Aorta (tissue), 5 donors: ENCODE data around the gene SPAG16. TPM values are rescaled to one million over a fixed set of nuclear protein-coding genes. Genes with fewer than 3 reads are reported as not detected.
A peak's percentile ranks its signal among the peaks of the same experiment; 100 is the strongest.

ENCODE experiments used
- ATAC-seq: fragments of 200-7000 bp; cut with Tn5 transposase; one replicate; pipeline ENCODE4 v1.9.1; 2022; ENCODE audit warnings: moderate library complexity; ENCODE audit not compliant: low FRiP score
- DNase-seq, 2 donors: peaks; one replicate each; pipeline ENCODE4 v3.0.0-alpha.2; 2020
- H3K27ac ChIP-seq, 2 donors: one replicate each; pipeline ENCODE4 v1.5.1; 2013; ENCODE audit warnings: low read length in 2 of 2, mild to moderate bottlenecking in 2 of 2, moderate library complexity in 2 of 2, control low read depth in 1 of 2, inconsistent platforms in 1 of 2, low read depth in 1 of 2
- H3K27me3 ChIP-seq, 2 donors: one replicate each; pipeline ENCODE4 v1.6.1; 2013; ENCODE audit warnings: control low read depth in 1 of 2, low read length in 1 of 2, mild to moderate bottlenecking in 1 of 2, moderate library complexity in 1 of 2; ENCODE audit not compliant: insufficient read depth in 2 of 2, control insufficient read depth in 1 of 2
- H3K36me3 ChIP-seq, 2 donors: one replicate each; pipeline ENCODE4 v1.6.1; 2013; ENCODE audit warnings: control low read depth in 1 of 2, low read length in 1 of 2, mild to moderate bottlenecking in 1 of 2; ENCODE audit not compliant: insufficient read depth in 2 of 2, control insufficient read depth in 1 of 2
- H3K4me1 ChIP-seq, 2 donors: one replicate each; pipeline ENCODE4 v1.6.1; 2013; ENCODE audit warnings: low read length in 2 of 2, control low read depth in 1 of 2, mild to moderate bottlenecking in 1 of 2, moderate library complexity in 1 of 2; ENCODE audit not compliant: insufficient read depth in 2 of 2, control insufficient read depth in 1 of 2
- H3K4me3 ChIP-seq, 2 donors: one replicate each; pipeline ENCODE4 v1.5.1; 2013; ENCODE audit warnings: low read length in 2 of 2, control low read depth in 1 of 2, mild to moderate bottlenecking in 1 of 2
- H3K9me3 ChIP-seq: one replicate; pipeline ENCODE4 v1.6.1; 2013; ENCODE audit warnings: mild to moderate bottlenecking, low read length; ENCODE audit not compliant: control insufficient read depth
- WGBS, 2 donors: extraction: QIAGEN DNeasy Blood & Tissue Kit; methylation state at CpG; one replicate each; pipeline ENCODE4 v1.1.7; 2013; 5-methylcytosine and 5-hydroxymethylcytosine counted together
- intact Hi-C, 2 donors: fragments of 100-400 bp; cut with DNase I; formaldehyde crosslinking; loops; one replicate each; pipeline versions ENCODE4 v1.14.2 to v1.15.0; 2022
- polyA plus RNA-seq, 2 donors: library from polyadenylated mRNA; stranded (reverse); fragments of 200-250 nt; gene quantifications; one replicate each; pipeline ENCODE4 v1.2.3, GENCODE V29; 2013
- total RNA-seq, 2 donors: library from RNA; stranded (reverse); fragmentation: NEBNext Ultra II Directional; extraction: Animal tissue kit (Norgen Biotek cat#: 25700); gene quantifications; one replicate each; pipeline ENCODE4 v1.2.1, GENCODE V29; 2021
- donor health status: healthy with polysubstance abuse.
- donor health status: Bipolar disorder and iron deficiency.
- donor health status: DM: no; HTN: no; CAD: no.
- donor health status: DM: no; HTN: no; CAD: no.
- donor health status: DM: yes; HTN: yes; CAD: no.

SPAG16 gene
- total and polyA plus RNA-seq, 4 donors, result 23.7 to 36.1 (median 24.4) TPM

GRCh38 chr2:214185546-214185945, 901.3 kb downstream of the SPAG16 start:
- ATAC-seq, result no peak
- no peaks in the 10 kb centered on the region for H3K27me3 ChIP-seq
- H3K9me3 ChIP-seq, result no peaks in the 10 kb centered on the region
- no peaks in the 10 kb centered on the region for H3K36me3 ChIP-seq
- H3K4me1 ChIP-seq, result no peaks in the 10 kb centered on the region
- H3K4me3 ChIP-seq, result no peak overlapping the region
- 94 to 95% methylated on average over 2 of the region's 2 CpGs for WGBS, 2 donors
- no peak overlapping the region for H3K27ac ChIP-seq
- intact Hi-C loops, result no loop called here
- no peak for DNase-seq

- Histone ChIP-seq H3K9me3 (no peaks in the 10 kb centered on the region), H3K4me1 (no peaks in the 10 kb centered on the region), H3K4me3 (no peak overlapping the region), H3K27me3 (no peaks in the 10 kb centered on the region), H3K27ac (no peak overlapping the region), H3K36me3 (no peaks in the 10 kb centered on the region)
- DNase-seq, result no peak
- ATAC-seq, result no peak
- intact Hi-C loops, result no loop called here
- 90 to 93% methylated on average over 3 of the region's 3 CpGs for WGBS, 2 donors
Observed at GRCh38 chr2:214192711-214193110, 908.4 kb downstream of the SPAG16 start.

- DNase-seq, result no peak
- ATAC-seq, result no peak
- Histone ChIP-seq H3K27ac (no peak overlapping the region), H3K27me3 (no peaks in the 10 kb centered on the region), H3K36me3 (no peaks in the 10 kb centered on the region), H3K4me3 (no peak overlapping the region), H3K9me3 (no peaks in the 10 kb centered on the region), H3K4me1 (no peaks in the 10 kb centered on the region)
- intact Hi-C loops, result no loop called here
- 32 to 55% methylated on average over 1 of the region's 1 CpG for WGBS, 2 donors
Observed at GRCh38 chr2:214193943-214194342, 909.7 kb downstream of the SPAG16 start.

GRCh38 chr2:214196260-214196659, 912.0 kb downstream of the SPAG16 start:
- no peak for ATAC-seq
- DNase-seq, result no peak
- intact Hi-C loops, result no loop called here
- H3K4me1 ChIP-seq, result no peaks in the 10 kb centered on the region
- no peak overlapping the region for H3K27ac ChIP-seq
- 66 to 89% methylated on average over 2 of the region's 2 CpGs for WGBS, 2 donors
- H3K4me3 ChIP-seq, result no peak overlapping the region
- no peaks in the 10 kb centered on the region for H3K9me3 ChIP-seq
- H3K27me3 ChIP-seq, result no peaks in the 10 kb centered on the region
- no peaks in the 10 kb centered on the region for H3K36me3 ChIP-seq

GRCh38 chr2:214201892-214202291, 917.6 kb downstream of the SPAG16 start:
- ATAC-seq, result no peak
- WGBS, 2 donors, result 3 to 4% methylated on average over 2 of the region's 2 CpGs
- Histone ChIP-seq H3K27ac (no peak overlapping the region), H3K36me3 (no peaks in the 10 kb centered on the region), H3K27me3 (no peaks in the 10 kb centered on the region), H3K9me3 (no peaks in the 10 kb centered on the region), H3K4me3 (no peak overlapping the region), H3K4me1 (peaks cover 0 to 4% of the 10 kb centered on the region in 2 donors)
- intact Hi-C loops, result no loop called here
- DNase-seq, result peak in 1 of 2 donors; percentile 47

GRCh38 chr2:214203214-214203613, 919.0 kb downstream of the SPAG16 start:
- intact Hi-C loops, result no loop called here
- Histone ChIP-seq H3K27me3 (no peaks in the 10 kb centered on the region), H3K4me3 (no peak overlapping the region), H3K4me1 (peaks cover 0 to 4% of the 10 kb centered on the region in 2 donors), H3K27ac (no peak overlapping the region), H3K9me3 (no peaks in the 10 kb centered on the region), H3K36me3 (no peaks in the 10 kb centered on the region)
- ATAC-seq, result no peak
- WGBS, 2 donors, result 7 to 12% methylated on average over 3 of the region's 3 CpGs
- no peak for DNase-seq

GRCh38 chr2:214203744-214204289, 919.6 kb downstream of the SPAG16 start:
- no peak for ATAC-seq
- 79 to 81% methylated on average over 5 of the region's 5 CpGs for WGBS, 2 donors
- H3K27me3 ChIP-seq, result no peaks in the 10 kb centered on the region
- peak in 1 of 2 donors; percentile 44 for DNase-seq
- H3K27ac ChIP-seq, result no peak overlapping the region
- intact Hi-C loops, result no loop called here
- H3K4me3 ChIP-seq, result no peak overlapping the region
- H3K36me3 ChIP-seq, result no peaks in the 10 kb centered on the region
- no peaks in the 10 kb centered on the region for H3K9me3 ChIP-seq
- H3K4me1 ChIP-seq, result peaks cover 0 to 4% of the 10 kb centered on the region in 2 donors

GRCh38 chr2:214215107-214215506, 930.8 kb downstream of the SPAG16 start:
- intact Hi-C loops, result no loop called here

GRCh38 chr2:214217136-214217535, 932.9 kb downstream of the SPAG16 start:
- H3K9me3 ChIP-seq, result no peaks in the 10 kb centered on the region
- no peak for DNase-seq
- intact Hi-C loops, result no loop called here
- no peaks in the 10 kb centered on the region for H3K36me3 ChIP-seq
- no peak overlapping the region for H3K4me3 ChIP-seq
- no peaks in the 10 kb centered on the region for H3K4me1 ChIP-seq
- no peak overlapping the region for H3K27ac ChIP-seq
- ATAC-seq, result no peak
- WGBS, 2 donors, result 60 to 74% methylated on average over 2 of the region's 2 CpGs
- H3K27me3 ChIP-seq, result peaks cover 0 to 2% of the 10 kb centered on the region in 2 donors

More at GRCh38 chr2:214215107-214215506, 930.8 kb downstream of the SPAG16 start:
- ATAC-seq, result no peak
- H3K9me3 ChIP-seq, result no peaks in the 10 kb centered on the region
- no peak for DNase-seq
- peaks cover 0 to 2% of the 10 kb centered on the region in 2 donors for H3K27me3 ChIP-seq
- no peak overlapping the region for H3K27ac ChIP-seq
- WGBS, 2 donors, result 92 to 94% methylated on average over 1 of the region's 1 CpG
- no peaks in the 10 kb centered on the region for H3K36me3 ChIP-seq
- no peak overlapping the region for H3K4me3 ChIP-seq
- no peaks in the 10 kb centered on the region for H3K4me1 ChIP-seq
